DMS114 treated with DMSO at 0.1 percent for 48 hours (cell line): Measurements from ENCODE around the gene CCL8.

Experiments used
- DNase-seq: peaks from one replicate; lab custom pipeline; 2025; ENCODE audit not compliant: unreplicated experiment; lab: John Stamatoyannopoulos, UW

The CCL8 gene

GRCh38 chr17:34366529-34367107 lies 47.4 kb downstream of the CCL8 start:
- no peak for DNase-seq

GRCh38 chr17:34367486-34368195 lies 48.4 kb downstream of the CCL8 start:
- DNase-seq: no peak

GRCh38 chr17:34368196-34368945 lies 49.1 kb downstream of the CCL8 start:
- no peak for DNase-seq

- no peak for DNase-seq
Measured at GRCh38 chr17:34368946-34369500, 49.8 kb downstream of the CCL8 start.

- no peak for DNase-seq
Measured at GRCh38 chr17:34369571-34369970, 50.3 kb downstream of the CCL8 start.

GRCh38 chr17:34370376-34370996 lies 51.3 kb downstream of the CCL8 start:
- DNase-seq: no peak

GRCh38 chr17:34370997-34371395 lies 51.8 kb downstream of the CCL8 start:
- DNase-seq: no peak
